Fibroblast of skin of back (primary cell): ENCODE measurements around the gene KLHL9.
A peak's percentile ranks its signal among the peaks of the same experiment; 100 is the strongest.

ENCODE experiments used
- DNase-seq: peaks from one replicate; pipeline ENCODE4 v3.0.0-alpha.2; 2013

The KLHL9 gene

DNA sequence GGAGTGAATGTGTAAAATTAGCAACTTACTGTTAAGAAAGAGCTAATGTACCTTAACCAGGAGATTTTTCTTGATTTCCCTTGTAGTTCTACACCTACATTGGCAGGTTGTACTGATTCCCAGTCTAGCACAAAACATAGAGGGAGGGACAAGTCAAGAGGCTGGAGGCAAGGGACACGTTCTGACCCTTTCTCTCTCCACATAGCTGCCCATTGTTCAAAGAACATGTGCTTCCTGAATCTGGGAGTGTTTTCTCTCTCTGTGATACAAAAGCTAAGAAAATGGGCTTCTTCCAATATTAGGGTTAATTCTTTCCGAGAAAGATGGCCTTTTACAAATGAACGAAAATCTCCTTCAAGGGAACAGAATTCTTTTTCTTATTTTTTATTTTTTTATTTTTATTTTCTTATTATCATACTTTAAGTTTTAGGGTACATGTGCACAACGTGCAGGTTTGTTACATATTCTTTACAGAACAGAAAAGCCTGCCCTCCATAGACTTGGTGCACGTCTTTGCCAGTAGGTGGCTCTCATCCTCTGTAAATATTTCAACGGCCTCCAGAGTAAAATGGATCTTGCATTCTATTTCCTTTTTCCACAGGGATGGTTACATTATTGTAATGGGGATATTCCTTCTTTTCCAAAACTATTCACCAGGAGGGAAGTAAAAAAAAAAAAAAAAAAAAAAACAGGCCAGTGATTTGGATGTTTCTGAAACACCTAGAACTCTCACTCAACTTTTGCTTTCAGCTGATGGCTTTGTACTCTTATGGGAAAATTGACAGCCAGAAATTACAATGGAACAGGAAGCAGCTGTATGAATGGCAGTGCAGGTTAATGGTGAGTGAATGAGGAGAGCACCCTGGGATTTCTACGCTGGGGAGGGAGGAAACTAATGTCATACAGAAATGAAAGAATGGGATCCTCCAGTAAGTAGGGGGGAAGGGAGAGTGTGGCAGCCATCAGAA, 17.0 kb downstream of the KLHL9 start:
- peak; percentile 51 for DNase-seq

DNA sequence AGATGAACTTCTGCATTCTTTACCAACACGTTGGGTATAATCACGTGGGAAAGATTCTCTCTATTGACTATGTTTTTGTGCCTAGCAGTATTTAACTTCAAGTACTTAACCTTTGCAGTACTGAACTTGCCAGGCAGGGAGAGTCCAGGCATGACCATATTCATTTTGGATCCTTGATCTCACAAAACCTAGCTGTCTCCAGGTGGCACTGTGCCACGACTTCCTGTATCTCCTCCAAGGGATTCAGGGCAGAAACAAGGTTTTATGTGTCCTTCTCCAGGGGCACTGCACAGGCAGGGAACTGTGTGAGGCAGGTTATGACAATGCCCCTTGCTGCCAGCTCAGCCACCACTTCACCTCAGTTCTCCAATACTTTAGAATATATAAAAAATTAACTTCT, 18.3 kb downstream of the KLHL9 start:
- DNase-seq, result no peak

DNA sequence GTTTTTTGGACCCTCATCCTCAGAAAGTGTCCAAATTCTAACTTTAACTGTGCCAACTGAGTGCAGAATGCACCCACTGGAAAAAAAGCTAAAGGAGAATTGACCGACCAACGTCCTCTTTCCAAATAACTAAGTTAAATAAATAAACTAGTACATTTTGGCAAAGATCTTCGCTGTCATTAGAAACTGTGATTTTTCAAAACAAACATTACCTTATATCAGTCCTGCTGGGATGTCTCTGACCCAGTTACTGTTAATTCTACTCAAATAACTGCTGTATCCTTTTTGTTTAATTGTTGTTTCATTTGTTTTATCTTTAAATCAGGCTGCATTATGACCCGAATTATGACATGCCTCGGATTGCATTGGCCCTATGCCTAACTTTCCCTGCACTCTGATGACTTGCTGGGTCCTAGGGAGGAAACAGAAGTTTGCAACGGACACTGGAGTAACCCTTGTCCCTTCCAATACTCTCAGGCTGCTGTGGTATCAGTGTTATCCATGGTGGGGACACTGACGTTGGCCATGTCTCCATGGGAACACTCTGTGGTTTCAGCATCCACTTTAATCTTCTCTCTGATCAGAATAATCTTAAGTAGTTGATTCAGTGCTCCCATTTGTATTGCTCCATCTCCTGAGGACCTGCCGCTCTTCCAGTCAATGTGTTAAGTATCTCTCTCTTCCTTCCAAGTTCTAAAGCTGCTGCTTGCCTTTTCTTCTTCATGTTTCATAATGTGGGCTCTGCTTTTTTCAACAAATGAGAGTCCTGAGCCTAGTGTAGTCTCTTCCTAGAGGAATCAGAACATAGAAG, 19.0 kb downstream of the KLHL9 start:
- DNase-seq, result no peak

DNA sequence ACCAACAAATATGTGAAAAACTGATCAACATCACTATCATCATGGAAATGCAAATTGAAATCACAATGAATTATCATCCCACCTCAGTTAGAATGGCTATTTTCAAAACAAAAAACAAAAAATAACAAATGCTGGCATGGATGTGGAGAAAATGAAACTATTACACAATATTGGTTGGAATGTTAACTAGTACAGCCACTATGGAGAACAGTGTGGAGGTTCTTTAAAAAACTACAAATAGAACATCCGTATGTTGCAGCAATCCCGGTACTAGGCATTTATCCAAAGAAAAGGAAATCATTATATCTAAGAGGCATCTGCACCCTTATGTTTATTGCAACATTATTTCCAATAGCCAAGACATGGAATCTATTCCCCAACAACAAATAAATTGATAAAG, 21.1 kb downstream of the KLHL9 start:
- no peak for DNase-seq

DNA sequence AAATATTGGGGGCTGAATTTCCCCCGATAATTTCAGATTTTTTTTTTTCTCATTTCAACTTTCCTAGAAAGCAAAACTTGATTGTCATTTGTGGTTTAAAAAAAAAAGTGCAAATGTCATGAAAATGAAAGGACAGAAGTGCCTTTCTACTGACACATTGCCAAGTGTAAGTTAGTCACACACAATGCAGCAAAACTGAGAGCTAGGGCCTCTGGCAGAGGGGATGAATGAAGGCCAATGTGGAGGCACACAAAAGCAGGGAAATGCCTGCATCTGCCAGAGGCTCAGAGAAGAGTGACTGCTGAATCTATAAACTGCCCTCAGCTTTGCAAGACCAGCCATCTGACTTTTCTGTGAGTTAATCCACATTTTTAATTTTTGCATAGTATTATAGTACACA, 23.3 kb downstream of the KLHL9 start:
- DNase-seq, result no peak

DNA sequence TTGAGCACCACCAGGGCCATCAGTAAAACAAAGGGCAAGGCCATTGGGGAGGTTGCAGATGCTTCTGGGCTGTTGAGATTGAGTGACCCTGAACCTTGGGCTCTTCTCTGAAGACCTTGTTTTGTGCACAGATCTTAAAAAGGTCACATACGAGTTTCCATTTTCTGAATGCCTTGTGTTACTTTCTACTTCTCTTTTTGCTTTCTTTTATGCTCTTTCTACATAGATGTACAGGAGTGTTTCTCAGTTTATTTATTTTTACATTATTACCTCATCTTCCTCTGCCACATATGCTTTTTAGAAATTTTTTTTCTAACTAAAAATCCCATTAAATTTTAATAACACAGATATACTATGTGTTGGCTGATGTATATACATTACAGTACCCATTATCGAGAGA, 30.0 kb downstream of the KLHL9 start, which contains the start of gene IFNA5:
Gene IFNA5, minus strand, starts transcription at position 101 of the 400 bp plus-strand sequence. Its CDS starts 57 bp downstream, at position 44.
- no peak for DNase-seq

DNA sequence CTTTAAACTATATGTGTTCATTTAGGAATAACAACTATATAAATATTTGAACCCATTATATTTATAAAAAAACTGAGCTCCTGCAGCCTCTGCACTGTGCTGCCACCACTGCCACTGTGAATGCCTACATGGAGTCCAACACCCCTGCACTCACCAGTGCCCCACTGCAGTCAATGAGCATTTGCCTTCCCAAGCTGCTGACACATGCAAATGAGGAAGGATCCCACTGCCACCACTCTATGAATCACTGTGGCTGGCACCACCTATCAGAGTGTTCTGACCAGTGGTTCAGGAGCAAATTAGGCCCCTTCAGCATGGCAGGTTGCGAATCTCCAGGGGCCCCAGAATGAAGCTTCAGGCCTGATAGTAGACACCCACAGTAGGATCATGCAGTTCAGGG, 39.2 kb downstream of the KLHL9 start:
- no peak for DNase-seq

DNA sequence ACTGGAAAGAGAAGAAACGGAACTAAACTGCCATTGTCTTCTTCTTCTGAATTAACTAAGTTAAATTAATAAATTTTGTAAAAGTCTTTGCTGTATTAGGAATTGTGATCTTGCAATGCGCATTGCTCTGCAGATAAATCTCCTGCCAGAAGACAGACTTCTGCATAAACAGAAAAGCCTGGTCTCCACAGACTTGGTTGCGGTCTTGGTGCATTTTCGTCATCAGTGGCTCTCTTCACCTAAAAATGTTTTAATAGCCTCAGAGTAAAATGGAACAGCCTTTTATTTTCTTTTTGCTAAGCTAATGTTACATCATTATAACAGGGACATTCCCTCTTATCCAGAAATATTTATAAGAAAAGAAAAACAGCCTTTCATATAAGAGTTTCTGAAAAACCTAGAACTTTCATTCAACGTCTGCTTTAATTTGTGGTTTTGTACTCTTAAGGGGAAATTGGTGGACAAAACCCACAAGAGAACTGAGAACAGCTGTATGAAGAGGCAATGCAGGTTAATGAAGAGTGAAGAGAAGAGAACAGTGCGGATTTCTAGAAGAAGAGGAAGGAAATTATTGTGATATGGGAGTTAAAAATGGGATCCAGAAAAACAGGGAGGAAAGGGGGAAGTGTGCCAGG, 40.2 kb downstream of the KLHL9 start:
- no peak for DNase-seq

DNA sequence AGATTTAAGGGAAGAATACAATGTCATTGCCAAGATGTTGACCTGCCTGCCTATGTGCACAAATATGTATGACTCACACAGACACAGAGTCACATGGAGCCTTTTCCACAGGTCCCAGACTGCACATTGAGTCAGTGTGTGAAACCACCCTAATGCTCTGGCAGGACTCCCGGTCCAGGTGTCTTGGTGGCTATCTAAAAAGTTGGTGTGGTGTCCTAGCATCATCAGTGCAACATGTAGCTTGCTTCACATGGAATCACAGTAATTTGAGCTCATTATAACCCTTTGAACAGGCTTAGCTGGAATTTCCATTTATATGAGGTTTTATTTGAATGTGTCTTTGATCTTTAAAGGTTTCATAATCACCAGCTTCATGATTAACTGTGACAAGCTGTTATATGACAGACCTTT, 40.8 kb downstream of the KLHL9 start:
- peak; percentile 12 for DNase-seq

DNA sequence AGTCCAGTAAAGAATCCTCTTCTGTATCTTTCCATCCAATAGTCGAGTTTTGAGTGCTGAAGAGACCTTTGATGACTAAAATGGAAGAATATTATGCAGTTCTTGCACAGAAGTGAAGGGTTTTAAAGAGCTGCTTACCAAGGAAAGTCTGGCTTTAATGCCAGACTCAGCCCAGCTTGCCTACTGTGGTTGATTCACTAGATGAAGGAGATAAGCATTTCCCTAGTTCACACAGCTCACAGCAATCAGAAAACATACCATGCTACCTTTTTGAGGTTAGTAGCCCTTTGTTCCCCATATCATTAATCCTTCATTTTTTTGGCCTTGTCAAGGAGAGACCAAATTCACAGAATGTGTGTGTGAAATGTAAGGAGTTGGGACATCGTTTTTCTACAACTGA, 45.4 kb downstream of the KLHL9 start:
- DNase-seq, result no peak

DNA sequence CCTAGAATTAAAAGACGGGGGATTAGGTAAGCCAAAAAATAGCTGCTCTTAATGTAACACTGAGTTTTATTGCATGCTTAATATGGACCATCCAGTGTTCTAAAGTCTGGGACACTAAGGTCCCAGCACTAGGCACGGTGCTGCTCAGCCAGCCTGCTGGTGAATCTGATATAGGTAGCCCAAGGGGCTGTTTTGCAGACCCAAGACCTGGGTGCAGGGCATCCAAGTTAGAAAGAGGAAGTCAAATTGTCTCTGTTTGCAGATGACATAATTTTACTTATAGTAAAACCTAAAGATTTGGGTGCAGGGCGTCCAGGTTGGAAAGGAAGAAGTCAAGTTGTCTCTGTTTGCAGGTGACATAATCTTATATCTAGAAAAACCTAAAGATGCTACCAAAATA, 47.9 kb downstream of the KLHL9 start:
- no peak for DNase-seq

DNA sequence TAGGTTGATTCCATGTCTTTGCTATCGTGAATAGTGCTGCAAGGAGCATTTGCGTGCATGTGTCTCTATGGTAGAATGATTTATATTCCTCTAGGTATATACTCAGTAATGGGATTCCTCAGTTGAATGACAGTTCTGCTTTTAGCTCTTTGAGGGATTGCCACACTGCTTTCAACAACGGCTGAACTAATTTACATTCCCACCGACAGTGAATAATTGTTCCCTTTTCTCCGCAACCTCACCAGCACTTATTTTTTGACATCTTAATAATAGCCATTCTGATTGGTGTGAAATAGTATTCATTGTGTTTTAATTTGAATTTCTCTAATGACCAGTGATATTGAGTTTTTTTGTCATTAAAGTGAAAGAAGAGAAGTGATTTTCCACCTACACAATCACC, 48.5 kb downstream of the KLHL9 start:
- no peak for DNase-seq

DNA sequence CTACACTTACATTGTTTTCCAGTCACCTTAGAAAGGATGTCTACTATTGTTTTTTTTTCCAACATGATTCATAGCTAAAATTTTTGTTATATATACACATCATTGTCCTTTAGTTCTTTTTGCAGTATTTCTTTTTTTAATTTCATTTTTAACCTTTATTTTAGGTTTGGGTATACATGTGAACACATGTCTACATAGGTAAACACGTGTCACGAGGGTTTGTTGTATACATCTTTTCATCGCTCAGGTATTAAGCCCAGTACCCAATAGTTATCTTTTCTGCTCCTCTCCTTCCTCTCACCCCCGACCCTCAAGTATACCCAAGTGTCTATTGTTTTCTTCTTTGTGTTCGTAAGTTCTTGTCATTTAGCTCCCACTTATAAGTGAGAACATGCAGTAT, 49.1 kb downstream of the KLHL9 start:
- DNase-seq, result no peak

DNA sequence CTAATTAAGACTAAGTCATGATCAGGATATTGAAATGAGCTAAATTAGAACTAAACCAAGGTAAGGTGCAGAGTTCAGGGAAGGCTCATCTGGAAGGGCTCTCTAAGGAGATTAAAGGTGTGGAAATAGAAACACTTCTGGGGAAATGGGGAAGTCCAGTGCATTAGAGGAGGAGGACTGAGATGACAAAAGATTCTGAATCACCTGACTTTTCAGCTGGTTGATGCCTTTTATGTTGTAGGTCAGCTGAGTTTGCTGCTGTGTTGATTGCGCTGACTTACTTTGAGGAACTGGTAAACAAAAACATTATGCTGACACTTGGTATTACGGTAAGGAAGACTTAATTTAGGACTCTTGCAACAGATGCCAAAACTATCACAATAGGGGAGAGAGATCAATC, 53.9 kb downstream of the KLHL9 start:
- DNase-seq, result no peak
